RWPE1 (cell line): ENCODE data around the gene ZXDC.

Experiments
- CTCF ChIA-PET: fragments of 350-600 bp; sonication (Branson Sonifier 250); formaldehyde crosslinking; extraction: SDS; loops from one replicate; lab custom pipeline; 2021; lab: Yijun Ruan, JAX
- POLR2A ChIA-PET: fragments of 400-600 bp; formaldehyde crosslinking; extraction: SDS; loops from one replicate; lab custom pipeline; 2020; ENCODE audit warnings: antibody characterized with exemption; ENCODE audit not compliant: low non-redundant PET; lab: Yijun Ruan, JAX
- DNase-seq: peaks from one replicate; pipeline ENCODE4 v3.0.0; 2012; ENCODE audit warnings: low spot score
- H3K27ac ChIP-seq: fragments of 450-650 bp; 2 replicates; pipeline ENCODE4 v1.5.1; 2017
- TF ChIP-seq, protein P1 (sequence below): fragments of 450-650 bp; conservative IDR thresholded peaks from 2 replicates; pipeline ENCODE4 v1.5.1; 2017; ENCODE audit warnings: low read depth, mild to moderate bottlenecking

The ZXDC gene

DNA sequence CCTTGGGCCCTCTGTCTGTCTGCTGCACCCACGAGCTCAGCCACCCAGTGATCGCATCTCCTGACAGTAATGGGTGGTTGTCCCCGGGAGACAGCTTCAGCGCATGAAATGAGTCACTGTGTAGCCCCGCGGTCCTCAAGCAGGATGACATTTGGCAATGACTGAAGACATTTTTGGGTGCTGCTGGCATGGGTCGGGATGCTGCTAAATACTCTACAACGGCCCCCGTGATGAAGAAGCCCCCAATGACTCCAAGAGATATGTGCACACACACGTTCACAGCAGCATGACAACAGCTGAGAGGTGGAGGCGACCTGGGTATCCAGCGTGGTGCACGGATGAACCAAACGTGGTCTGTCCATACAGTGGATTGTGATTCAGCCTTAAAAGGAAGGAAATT is 17.4 kb upstream of the ZXDC start:
- no peak for DNase-seq
- no peak overlapping the region for H3K27ac ChIP-seq
- POLR2A ChIA-PET = no interaction called here

DNA sequence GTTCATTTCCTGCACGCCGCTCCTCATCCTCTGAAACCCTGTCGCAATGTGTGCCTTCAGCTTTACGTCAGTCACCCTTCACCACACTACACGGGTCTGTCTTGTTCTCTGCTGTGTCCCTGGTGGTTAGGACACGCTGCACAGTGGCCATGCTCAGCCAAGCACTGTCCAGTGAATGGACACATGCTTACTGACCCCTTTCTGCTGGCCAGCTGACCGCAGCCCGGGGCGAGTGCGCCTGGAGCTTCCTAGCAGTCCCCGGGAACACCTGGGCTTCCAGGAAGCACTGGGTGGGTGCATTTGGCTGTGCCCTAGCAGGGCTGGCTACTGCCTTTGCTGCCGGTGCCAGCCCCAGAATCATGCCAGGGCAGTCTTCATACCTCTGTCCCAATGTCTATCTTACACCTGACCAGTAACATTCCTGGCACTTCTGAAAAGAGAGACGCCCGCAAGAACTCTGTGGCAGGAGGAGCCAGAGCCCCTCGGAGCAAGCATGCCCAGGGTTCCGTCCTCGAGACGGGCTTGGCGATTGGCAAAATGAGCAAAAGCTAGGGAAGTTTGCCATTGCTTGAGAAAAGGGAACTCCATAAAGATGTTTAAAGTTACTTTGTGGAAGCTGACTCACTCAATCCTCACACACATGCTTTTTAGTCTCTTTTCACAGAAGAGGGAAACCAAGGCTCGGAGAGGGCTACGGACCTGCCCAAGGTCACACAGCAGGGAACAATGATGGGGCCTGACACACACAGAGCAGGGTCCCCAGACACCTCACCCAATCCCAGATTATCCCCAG is 15.7 kb upstream of the ZXDC start:
- ChIA-PET CTCF (interaction anchor here (0.7 kb wide), 1 partner anchor 1239 kb away, joined by 3 read pairs; no protein-coding TSS in a partner anchor), POLR2A (no interaction called here)
- no peak for DNase-seq
- H3K27ac ChIP-seq = no peak overlapping the region
- TF ChIP-seq, protein P1, sequence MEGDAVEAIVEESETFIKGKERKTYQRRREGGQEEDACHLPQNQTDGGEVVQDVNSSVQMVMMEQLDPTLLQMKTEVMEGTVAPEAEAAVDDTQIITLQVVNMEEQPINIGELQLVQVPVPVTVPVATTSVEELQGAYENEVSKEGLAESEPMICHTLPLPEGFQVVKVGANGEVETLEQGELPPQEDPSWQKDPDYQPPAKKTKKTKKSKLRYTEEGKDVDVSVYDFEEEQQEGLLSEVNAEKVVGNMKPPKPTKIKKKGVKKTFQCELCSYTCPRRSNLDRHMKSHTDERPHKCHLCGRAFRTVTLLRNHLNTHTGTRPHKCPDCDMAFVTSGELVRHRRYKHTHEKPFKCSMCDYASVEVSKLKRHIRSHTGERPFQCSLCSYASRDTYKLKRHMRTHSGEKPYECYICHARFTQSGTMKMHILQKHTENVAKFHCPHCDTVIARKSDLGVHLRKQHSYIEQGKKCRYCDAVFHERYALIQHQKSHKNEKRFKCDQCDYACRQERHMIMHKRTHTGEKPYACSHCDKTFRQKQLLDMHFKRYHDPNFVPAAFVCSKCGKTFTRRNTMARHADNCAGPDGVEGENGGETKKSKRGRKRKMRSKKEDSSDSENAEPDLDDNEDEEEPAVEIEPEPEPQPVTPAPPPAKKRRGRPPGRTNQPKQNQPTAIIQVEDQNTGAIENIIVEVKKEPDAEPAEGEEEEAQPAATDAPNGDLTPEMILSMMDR = no peak

More for the DNA sequence above, 17.4 kb upstream of the ZXDC start:
- TF ChIP-seq, protein P1 = no peak
- CTCF ChIA-PET = no interaction called here

DNA sequence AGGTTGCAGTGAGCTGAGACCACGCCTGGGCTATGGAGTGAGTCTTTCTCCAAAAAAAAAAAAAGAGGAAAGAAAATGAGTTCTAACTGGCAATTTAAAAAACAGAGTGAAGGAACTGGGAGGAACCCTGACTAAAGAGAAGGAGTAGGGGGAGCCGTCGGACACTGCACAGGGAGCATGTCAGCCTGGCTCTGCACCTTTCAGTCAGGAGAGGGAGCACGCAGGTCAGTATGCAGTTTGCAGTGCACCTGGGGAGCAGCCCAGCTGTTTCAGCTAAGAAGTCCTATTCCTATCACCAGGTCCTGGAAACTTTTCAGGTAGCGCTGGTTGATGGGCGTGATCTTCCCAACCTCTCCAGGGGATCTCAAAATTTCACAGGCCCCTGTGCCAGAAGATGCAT is 14.9 kb upstream of the ZXDC start:
- TF ChIP-seq, protein P1 = no peak
- no peak overlapping the region for H3K27ac ChIP-seq
- no peak for DNase-seq
- CTCF ChIA-PET = interaction anchor here (0.6 kb wide), 2 partner anchors 20 to 1278 kb away, joined by 3 read pairs; no protein-coding TSS in a partner anchor
- POLR2A ChIA-PET = no interaction called here

DNA sequence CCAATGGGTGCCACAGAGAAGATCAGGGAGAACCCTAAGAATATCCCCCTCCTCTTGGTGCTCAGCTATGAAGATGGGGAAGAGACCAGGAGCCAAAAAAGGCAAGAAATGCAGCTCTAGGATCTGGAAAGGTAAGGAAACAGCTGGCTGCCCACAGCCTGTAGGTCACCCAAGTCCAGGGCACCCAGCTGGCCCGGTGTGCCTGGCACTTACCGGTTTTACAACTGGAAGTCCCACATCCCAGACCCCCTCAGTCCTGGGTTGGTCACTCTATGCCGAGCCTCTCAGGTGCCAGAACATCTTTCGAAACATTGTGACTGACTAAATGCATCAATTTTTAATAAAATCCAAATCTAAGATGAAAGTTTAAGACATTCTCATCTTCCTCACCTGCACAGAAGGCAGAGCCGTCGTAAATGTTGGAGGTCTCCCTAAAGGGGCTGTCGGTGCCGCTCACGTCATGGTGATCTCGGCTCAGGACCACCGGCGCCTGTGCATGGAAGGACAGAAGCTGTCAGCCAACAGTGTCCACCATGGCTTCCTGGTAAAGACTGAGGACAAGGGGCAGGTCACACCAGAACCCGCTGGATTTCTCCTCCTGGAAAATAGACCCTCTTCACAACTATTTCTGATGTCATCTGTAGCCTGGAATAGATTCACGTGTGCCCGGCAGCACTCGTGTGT is 13.3 kb upstream of the ZXDC start:
- POLR2A ChIA-PET = no interaction called here
- TF ChIP-seq, protein P1 = no peak
- DNase-seq = no peak
- CTCF ChIA-PET = no interaction called here
- no peak overlapping the region for H3K27ac ChIP-seq

DNA sequence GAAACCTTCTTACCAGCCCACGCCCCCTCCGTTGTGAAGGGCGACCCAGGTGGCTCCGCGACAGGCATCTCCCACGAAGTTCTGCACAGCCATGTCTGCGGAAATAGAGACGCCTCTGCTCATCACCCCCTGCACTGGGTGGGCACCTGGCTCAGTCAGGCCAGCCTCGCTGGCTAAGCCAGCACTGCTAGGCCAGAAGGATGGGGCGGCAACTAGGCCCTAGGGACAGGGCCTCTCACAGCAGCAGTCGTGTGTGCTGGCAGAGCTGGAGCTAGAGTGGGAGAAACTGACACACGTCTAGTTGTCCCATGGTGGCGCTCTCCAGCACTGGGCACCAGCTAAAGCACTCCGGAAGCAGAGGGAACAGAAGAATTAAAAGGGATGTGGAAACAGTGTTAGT is 12.5 kb upstream of the ZXDC start:
- TF ChIP-seq, protein P1 = no peak
- no peak for DNase-seq
- ChIA-PET CTCF (no interaction called here), POLR2A (no interaction called here)
- H3K27ac ChIP-seq = no peak overlapping the region

DNA sequence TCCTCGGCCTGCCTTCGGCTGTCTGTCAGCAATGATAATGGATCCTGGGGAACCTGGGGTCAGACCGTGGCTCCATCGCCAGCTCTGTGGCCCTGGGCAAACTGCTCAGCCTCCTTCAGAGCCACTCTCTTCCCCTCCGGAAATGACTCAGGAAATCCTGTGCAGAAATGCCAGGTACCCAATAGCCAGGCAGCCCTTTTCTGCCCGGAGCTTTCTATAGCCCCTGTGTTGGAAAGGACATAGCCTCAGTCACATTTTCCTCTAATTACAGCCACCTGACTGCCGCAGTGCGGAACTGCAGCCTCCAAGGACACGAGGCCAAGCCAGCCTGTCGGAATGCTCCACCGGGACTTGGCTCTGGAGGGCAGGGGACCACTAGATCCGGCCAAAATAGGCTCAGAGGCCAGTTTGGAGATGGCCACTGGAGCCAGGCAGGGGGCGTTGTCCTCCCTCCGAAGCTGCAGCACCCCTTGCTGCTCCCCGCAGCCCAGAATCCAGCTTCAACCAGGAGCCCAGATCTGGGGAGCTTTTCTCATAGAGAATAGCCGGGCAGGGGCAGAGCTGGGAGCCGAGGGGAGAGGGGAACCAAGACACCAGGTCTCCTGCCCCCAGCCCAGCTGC is 11.6 kb upstream of the ZXDC start:
- POLR2A ChIA-PET = no interaction called here
- TF ChIP-seq, protein P1 = no peak
- peak; percentile 73 for DNase-seq
- CTCF ChIA-PET = interaction anchor here (0.5 to 0.6 kb wide), 3 partner anchors 21 to 1061 kb away, joined by 3 to 4 read pairs (median 3); no protein-coding TSS in a partner anchor
- peak overlapping the region; percentile 74 for H3K27ac ChIP-seq
